OCI-LY7 (cell line): ENCODE results near the gene CANT1. TPM values are rescaled to one million over a fixed set of nuclear protein-coding genes. Genes with fewer than 3 reads are reported as not detected.
A peak's percentile ranks its signal among the peaks of the same experiment; 100 is the strongest.

Experiments
- BruUV-seq: library from RNA; stranded (reverse); fragments of 400-500 nt; replicated peaks from 2 replicates; lab custom pipeline; 2021; lab: Mats Ljungman, UMichigan
- CTCF ChIA-PET: fragments of 300-600 bp; sonication (Branson Sonifier 250); formaldehyde crosslinking; loops from one replicate; lab custom pipeline; 2022; ENCODE audit warnings: antibody characterized with exemption; ENCODE audit not compliant: unreplicated experiment; lab: Charles Lee
- POLR2A ChIA-PET: fragments of 300-600 bp; sonication (Branson Sonifier 250); formaldehyde crosslinking; loops from one replicate; lab custom pipeline; 2022; ENCODE audit warnings: antibody characterized with exemption; lab: Charles Lee
- DNase-seq: peaks from one replicate; pipeline ENCODE4 v3.0.0-alpha.2; 2015; ENCODE audit warnings: low spot score
- H2AFZ ChIP-seq: fragments of 200-600 bp; sonication (generic), shearing (Covaris generic); 2 replicates; pipeline ENCODE4 v1.6.1; 2014; ENCODE audit warnings: mild to moderate bottlenecking, antibody characterized with exemption, low read length, moderate library complexity
- H3K27ac ChIP-seq: fragments of 200-600 bp; sonication (generic); 2 replicates; pipeline ENCODE4 v1.5.1; 2014; ENCODE audit warnings: mixed run types, low read depth, mild to moderate bottlenecking, moderate library complexity, low read length, inconsistent platforms; ENCODE audit not compliant: poor library complexity, severe bottlenecking
- H3K36me3 ChIP-seq: fragments of 200-600 bp; sonication (generic); 2 replicates; pipeline ENCODE4 v1.6.1; 2014; ENCODE audit warnings: mild to moderate bottlenecking, antibody characterized with exemption, low read length, moderate library complexity, mixed read lengths; ENCODE audit not compliant: insufficient read depth
- H3K4me1 ChIP-seq: fragments of 200-600 bp; sonication (generic); 2 replicates; pipeline ENCODE4 v1.5.1; 2014; ENCODE audit warnings: mild to moderate bottlenecking, low read length; ENCODE audit not compliant: insufficient read depth, poor library complexity, severe bottlenecking
- H3K4me2 ChIP-seq: fragments of 200-600 bp; sonication (generic); 2 replicates; pipeline ENCODE4 v1.6.1; 2014; ENCODE audit warnings: mild to moderate bottlenecking, low read length
- H3K4me3 ChIP-seq: fragments of 200-600 bp; sonication (generic); 2 replicates; pipeline ENCODE4 v1.5.1; 2014; ENCODE audit warnings: mild to moderate bottlenecking, low read depth, low read length; ENCODE audit not compliant: poor library complexity, severe bottlenecking
- H3K79me2 ChIP-seq: fragments of 200-600 bp; sonication (generic); 2 replicates; pipeline ENCODE4 v1.6.1; 2016; ENCODE audit warnings: low read depth, mild to moderate bottlenecking, low read length, moderate library complexity, mixed read lengths; ENCODE audit not compliant: insufficient read depth
- H3K9me2 ChIP-seq: fragments of 200-600 bp; sonication (generic); 2 replicates; pipeline ENCODE4 v1.6.1; 2016; ENCODE audit warnings: mild to moderate bottlenecking, low read length, mixed read lengths; ENCODE audit not compliant: insufficient read depth
- H3K9me3 ChIP-seq: fragments of 200-600 bp; sonication (generic); 2 replicates; pipeline ENCODE4 v1.6.1; 2014; ENCODE audit warnings: mild to moderate bottlenecking, mixed run types, low read length, mixed read lengths
- H4K20me1 ChIP-seq: fragments of 200-600 bp; sonication (generic); 2 replicates; pipeline ENCODE4 v1.6.1; 2014; ENCODE audit warnings: mild to moderate bottlenecking, antibody characterized with exemption, low read length, moderate library complexity, mixed read lengths; ENCODE audit not compliant: insufficient read depth
- EZH2phosphoT487 ChIP-seq: fragments of 200-600 bp; sonication (generic); IDR thresholded peaks from 2 replicates; pipeline ENCODE4 v1.6.1; 2018; ENCODE audit warnings: low read depth, borderline replicate concordance, mild to moderate bottlenecking, mixed run types, antibody characterized with exemption, low read length, moderate library complexity, mixed read lengths
- intact Hi-C: fragments of 100-400 bp; cut with micrococcal nuclease; formaldehyde crosslinking; loops from one replicate; pipeline ENCODE4 v1.10.0; 2022; ENCODE audit not compliant: unreplicated experiment
- total RNA-seq, 2 experiments: library from RNA; depleted of rRNA in 1 of 2; stranded (reverse); fragments of >200 nt in 1 of 2; shearing (Covaris generic) in 1 of 2; gene quantifications; 2 replicates each; pipeline ENCODE4 v1.2.3, GENCODE V29; 2014 to 2022
- TF ChIP-seq, protein P1 (sequence below): fragments of 200-600 bp; sonication (generic); conservative IDR thresholded peaks from 2 replicates; pipeline ENCODE4 v1.5.1; 2014; ENCODE audit warnings: mild to moderate bottlenecking, antibody characterized with exemption, low read length, moderate library complexity, mixed read lengths

CANT1 gene
- total RNA-seq, 2 experiments from 2014 or later: 37.2 to 60.5 TPM

DNA sequence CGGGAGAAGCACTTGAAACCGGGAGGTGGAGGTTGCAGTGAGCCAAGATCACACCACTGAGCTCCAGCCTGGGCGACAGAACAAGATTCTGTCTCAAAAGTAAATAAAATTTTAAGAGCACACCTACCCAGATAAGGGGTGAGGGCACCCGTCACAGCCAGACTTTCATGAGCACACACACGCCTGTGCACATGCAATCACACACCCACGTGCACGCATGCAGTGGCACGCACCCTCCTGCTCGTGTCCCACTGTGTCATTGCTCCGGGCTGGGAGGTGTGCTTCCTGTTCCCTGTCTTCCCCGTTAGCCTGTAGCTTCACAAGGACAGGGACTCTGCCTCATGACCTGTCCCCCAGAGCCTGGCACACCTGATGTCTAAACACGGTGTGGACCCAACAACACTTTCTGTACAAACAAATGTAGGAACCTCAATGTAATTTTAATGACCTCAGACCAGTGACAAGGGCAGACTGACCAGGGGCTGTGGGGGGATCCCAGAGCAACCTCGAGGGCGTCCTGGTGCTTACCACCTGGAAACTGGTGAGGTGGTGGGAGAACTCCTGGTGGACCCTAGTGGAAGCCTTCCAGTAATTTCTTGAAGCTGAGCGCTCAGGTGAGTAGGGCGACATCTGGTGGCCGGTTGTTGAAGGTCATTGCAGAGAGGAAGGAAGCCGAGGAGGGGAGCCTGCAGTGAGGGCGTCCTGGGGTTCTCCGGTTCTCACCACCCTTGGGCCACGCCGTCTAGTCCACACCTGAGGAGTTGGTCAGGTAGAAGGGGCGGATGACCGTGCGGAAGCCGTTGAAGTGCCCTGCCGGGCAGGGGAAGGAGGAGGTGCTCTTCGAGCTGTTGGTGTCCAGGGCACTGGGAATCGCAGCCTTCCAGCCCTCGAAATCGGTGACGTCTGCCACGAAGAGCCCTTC lies 38.5 kb downstream of the CANT1 start:
- H3K4me1 ChIP-seq: peaks cover 8% of the 10 kb centered on the region
- no peaks in the 10 kb centered on the region for H3K79me2 ChIP-seq
- no peaks in the 10 kb centered on the region for H3K36me3 ChIP-seq
- H3K27ac ChIP-seq: no peak overlapping the region
- H3K4me3 ChIP-seq: no peak overlapping the region
- BruUV-seq: no TSS peak
- intact Hi-C loops: loop anchor here (1.0 kb wide), 2 partner anchors 106 to 474 kb away; no protein-coding TSS in a partner anchor
- CTCF ChIA-PET: interaction anchor here (0.6 to 1.5 kb wide), 4 partner anchors 18 to 1659 kb away, joined by 3 to 5 read pairs (median 4); no protein-coding TSS in a partner anchor
- no peaks in the 10 kb centered on the region for H3K9me2 ChIP-seq
- H3K4me2 ChIP-seq: no peak overlapping the region
- peak; percentile 85 for DNase-seq
- TF ChIP-seq, protein P1, sequence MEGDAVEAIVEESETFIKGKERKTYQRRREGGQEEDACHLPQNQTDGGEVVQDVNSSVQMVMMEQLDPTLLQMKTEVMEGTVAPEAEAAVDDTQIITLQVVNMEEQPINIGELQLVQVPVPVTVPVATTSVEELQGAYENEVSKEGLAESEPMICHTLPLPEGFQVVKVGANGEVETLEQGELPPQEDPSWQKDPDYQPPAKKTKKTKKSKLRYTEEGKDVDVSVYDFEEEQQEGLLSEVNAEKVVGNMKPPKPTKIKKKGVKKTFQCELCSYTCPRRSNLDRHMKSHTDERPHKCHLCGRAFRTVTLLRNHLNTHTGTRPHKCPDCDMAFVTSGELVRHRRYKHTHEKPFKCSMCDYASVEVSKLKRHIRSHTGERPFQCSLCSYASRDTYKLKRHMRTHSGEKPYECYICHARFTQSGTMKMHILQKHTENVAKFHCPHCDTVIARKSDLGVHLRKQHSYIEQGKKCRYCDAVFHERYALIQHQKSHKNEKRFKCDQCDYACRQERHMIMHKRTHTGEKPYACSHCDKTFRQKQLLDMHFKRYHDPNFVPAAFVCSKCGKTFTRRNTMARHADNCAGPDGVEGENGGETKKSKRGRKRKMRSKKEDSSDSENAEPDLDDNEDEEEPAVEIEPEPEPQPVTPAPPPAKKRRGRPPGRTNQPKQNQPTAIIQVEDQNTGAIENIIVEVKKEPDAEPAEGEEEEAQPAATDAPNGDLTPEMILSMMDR: peak; percentile 99
- no peak for TF ChIP-seq EZH2phosphoT487
- H4K20me1 ChIP-seq: no peaks in the 10 kb centered on the region
- H2AFZ ChIP-seq: no peak overlapping the region
- H3K9me3 ChIP-seq: no peaks in the 10 kb centered on the region
- POLR2A ChIA-PET: no interaction called here

DNA sequence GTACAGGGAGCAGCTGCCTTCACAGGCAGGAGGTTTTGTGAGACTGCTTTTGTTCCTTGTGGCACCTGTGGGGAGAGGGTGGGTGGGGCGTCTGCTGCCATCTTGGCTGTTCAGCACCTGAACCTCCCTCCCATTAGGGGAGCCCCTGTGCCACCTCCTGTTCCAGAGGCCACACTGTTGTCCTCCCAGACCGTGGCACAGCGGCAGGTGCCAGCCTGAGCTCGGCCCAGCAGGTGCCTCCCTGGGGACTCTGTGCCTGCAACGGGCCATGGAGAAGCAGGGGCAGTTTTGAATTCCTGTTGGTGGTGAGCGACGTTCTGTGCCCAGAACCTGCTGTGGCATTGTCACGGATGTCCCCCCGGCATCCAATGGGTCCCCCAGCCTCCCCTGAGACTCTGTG lies 39.7 kb downstream of the CANT1 start:
- Histone ChIP-seq H3K79me2 (no peaks in the 10 kb centered on the region), H3K9me3 (no peaks in the 10 kb centered on the region), H3K4me2 (no peak overlapping the region), H3K36me3 (no peaks in the 10 kb centered on the region), H2AFZ (no peak overlapping the region), H3K27ac (no peak overlapping the region), H3K4me3 (no peak overlapping the region), H4K20me1 (no peaks in the 10 kb centered on the region), H3K9me2 (no peaks in the 10 kb centered on the region), H3K4me1 (peaks cover 12% of the 10 kb centered on the region)
- ChIA-PET CTCF (no interaction called here), POLR2A (interaction anchor here (0.6 kb wide), 2 partner anchors 16 to 154 kb away, joined by 3 read pairs; no protein-coding TSS in a partner anchor)
- intact Hi-C loops: no loop called here
- no TSS peak for BruUV-seq
- no peak for TF ChIP-seq EZH2phosphoT487
- TF ChIP-seq, protein P1: no peak
- no peak for DNase-seq
